ENCODE measurements around the gene CD164.
A peak's percentile ranks its signal among the peaks of the same experiment; 100 is the strongest.

The CD164 gene

DNA sequence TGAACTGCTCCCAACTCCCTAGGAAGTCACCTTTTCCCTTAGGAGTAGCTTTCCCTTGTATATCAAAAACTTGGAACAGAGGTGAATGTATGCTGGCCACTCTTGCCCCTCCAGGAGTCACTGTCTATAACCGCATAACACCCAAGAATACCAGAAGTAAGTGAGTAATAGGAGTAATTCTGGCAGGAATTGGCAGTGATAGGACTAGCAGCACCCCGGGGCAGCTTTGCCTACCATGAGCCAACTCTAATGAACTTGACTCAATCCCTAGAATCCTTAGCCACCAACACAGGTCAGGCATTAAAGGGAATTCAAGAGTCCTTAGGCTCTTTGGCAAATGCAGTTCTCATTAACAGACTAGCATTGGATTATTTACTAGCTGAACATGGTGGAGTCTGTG is 28.8 kb upstream of the CD164 start:
- no peak for DNase-seq (ENCODE audit: extremely low read depth, low read depth)
- TF ChIP-seq, protein P1, sequence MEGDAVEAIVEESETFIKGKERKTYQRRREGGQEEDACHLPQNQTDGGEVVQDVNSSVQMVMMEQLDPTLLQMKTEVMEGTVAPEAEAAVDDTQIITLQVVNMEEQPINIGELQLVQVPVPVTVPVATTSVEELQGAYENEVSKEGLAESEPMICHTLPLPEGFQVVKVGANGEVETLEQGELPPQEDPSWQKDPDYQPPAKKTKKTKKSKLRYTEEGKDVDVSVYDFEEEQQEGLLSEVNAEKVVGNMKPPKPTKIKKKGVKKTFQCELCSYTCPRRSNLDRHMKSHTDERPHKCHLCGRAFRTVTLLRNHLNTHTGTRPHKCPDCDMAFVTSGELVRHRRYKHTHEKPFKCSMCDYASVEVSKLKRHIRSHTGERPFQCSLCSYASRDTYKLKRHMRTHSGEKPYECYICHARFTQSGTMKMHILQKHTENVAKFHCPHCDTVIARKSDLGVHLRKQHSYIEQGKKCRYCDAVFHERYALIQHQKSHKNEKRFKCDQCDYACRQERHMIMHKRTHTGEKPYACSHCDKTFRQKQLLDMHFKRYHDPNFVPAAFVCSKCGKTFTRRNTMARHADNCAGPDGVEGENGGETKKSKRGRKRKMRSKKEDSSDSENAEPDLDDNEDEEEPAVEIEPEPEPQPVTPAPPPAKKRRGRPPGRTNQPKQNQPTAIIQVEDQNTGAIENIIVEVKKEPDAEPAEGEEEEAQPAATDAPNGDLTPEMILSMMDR (IDR thresholded peaks at IDR 0.05; ENCODE audit: low read depth, low read length): no peak

DNA sequence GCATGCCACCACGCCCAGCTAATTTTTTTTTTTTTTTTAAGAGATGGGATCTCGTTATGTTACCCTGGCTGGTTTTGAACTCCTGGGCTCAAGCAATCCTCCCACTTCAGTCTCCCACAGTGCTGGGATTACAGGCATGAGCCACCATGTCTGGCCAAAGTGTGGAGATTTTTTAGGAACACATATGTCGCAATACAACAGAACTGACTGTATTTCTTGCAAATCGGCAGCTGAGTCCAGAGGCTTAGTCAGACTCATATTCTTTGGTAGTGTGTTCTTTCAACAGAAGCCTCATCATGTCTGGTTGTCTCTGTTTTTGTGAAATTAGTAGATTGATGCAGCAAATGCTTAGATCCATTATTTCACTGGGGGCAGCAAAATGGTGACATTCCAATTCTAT is 23.9 kb upstream of the CD164 start:
- TF ChIP-seq, protein P1 (IDR thresholded peaks at IDR 0.05; ENCODE audit: low read depth, low read length): no peak
- DNase-seq (ENCODE audit: extremely low read depth, low read depth): no peak

DNA sequence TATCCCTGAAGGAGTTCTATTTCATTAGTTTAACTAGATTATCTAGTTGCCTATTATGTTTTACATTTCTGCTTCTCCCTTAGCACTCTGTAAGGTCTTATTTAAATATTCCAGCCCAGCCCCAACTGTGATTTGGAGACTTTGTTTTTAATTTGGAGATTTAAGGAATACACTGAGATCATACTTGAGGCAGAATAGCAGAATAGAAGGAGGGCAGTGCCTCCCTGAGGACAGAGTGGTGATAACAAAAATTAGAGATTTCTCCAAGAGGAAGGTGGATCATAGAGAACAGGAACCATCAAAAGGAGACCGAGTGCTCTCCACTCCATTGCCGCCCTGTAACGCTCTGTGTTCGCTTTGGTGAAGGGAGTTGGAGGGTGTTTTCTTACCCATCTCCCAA is 14.8 kb upstream of the CD164 start:
- no peak for DNase-seq (ENCODE audit: extremely low read depth, low read depth)

DNA sequence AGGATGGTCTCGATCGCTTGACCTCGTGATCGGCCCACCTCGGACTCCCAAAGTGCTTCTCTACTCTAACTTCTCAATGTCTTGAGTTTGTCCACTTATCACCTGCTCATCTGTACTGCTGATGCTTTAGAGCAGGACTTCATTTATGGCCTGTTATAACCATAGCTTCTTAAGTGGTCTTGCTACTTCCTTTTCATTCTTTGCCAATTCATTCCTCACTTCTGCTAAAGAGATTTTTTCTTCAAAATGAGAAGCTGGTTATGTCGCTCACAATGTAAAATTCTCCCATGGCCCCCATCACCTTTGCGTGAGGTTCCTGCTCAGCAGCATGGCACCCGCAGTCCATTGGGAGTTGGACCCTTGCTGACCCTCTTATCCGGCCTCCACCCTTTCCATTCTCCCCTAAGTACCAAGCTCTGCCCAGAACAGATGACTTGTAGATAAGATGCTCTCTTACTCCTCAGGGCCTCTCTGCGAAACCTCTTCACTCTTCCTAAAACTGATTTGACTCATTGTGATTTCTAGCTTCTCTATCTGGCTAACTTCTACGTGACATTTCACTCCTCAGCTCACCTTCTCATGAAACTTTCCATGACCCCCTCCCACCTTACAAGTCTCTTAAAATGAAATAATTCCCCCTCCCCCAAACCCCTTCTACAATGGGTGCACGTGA is 13.9 kb upstream of the CD164 start:
- DNase-seq (ENCODE audit: extremely low read depth, low read depth): no peak
- TF ChIP-seq, protein P1 (IDR thresholded peaks at IDR 0.05; ENCODE audit: low read depth, low read length): no peak

More for the DNA sequence above, 14.8 kb upstream of the CD164 start:
- TF ChIP-seq, protein P1 (IDR thresholded peaks at IDR 0.05; ENCODE audit: low read depth, low read length): peak; percentile 50

DNA sequence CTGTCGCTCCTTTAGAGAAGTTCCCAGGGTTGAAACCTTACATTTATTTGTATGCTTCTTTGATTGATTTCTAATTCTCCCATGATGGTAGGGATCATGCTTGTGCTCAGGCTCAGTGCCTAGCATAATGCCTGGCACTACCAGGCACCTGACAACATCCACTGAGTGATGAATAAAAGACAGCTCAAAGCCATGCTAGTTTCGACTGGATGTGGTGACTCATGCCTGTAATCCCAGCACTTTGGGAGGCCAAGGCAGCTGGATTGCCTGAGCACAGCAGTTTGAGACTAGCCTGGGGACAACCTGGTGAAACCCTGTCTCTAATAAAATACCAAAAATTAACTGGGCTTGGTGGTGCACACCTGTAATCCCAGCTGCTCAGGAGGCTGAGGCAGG is 11.6 kb upstream of the CD164 start:
- no peak for DNase-seq (ENCODE audit: extremely low read depth, low read depth)
- TF ChIP-seq, protein P1 (IDR thresholded peaks at IDR 0.05; ENCODE audit: low read depth, low read length): no peak

DNA sequence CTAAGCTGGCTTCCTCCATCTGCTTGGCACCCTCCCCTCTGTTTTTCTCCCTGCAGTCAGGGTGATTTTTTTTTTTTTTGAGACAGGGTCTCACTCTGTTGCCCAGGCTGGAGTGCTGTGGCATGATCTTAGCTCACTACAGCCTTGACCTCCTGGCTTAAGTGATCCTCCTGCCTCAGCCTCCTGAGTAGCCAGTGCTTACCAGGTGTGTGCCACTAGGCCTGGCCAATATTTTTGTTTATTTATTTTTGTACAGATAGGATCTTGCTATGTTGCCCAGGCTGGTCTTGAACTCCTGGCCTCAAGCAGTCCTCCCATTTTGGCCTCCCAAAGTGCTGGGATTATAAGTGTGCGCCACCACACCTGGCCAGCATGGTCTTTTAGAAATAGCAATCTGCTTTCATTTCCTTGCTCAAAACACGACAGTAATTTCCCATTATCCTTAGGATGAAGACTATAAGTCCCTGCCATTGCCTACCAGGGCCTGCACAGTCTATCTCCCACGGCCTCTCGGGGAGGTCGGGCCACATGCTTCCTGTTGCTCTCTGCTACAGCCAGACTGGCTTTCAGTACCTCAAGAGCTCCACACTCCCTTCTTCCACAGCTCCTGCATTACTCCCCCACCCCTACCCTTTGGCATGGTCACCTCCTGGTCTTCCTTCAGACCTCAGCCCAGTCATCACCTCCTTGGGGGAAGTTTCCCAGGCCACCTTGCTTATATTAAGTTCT is 11.1 kb upstream of the CD164 start:
- no peak for DNase-seq (ENCODE audit: extremely low read depth, low read depth)
- TF ChIP-seq, protein P1 (IDR thresholded peaks at IDR 0.05; ENCODE audit: low read depth, low read length): no peak

DNA sequence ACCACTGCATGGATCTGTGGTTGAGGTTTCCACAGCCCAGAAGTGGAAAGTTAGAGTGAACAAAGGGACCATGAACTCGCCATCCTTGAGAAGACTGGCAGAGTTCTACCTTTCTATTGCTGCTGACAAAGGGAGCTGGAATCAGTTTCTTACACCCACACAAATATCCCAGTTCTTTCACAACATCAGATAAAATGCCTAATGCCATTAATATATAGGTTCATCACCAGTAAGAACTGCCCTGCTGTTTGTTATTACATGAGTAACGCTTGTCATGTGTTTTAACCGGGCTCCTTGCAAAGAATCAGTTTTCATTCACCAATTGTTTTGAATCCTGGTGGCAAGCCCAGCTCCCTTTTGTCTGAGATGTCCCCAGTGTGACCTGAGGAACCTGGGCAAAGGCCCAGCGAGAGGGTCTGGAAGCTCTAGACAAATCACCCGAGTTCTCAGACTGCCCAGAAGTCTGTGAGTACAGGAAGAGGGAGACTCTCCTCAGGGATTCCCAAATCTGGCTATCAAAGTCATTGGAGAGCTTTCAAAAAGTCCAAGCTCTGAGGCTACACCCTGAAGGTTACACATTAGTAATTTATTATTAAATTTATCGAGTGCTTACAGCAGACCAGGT is 7.5 kb upstream of the CD164 start:
- TF ChIP-seq, protein P1 (IDR thresholded peaks at IDR 0.05; ENCODE audit: low read depth, low read length): no peak
- DNase-seq (ENCODE audit: extremely low read depth, low read depth): no peak
